ENCODE data around the gene PDCD11. TPM values are rescaled to one million over a fixed set of nuclear protein-coding genes. Genes with fewer than 3 reads are reported as not detected.
"Not testable (repeated sequence)": the region's sequence is repeated elsewhere in the genome, so short reads cannot be mapped to it uniquely, and the experiment has no call there.

PDCD11 gene, protein sequence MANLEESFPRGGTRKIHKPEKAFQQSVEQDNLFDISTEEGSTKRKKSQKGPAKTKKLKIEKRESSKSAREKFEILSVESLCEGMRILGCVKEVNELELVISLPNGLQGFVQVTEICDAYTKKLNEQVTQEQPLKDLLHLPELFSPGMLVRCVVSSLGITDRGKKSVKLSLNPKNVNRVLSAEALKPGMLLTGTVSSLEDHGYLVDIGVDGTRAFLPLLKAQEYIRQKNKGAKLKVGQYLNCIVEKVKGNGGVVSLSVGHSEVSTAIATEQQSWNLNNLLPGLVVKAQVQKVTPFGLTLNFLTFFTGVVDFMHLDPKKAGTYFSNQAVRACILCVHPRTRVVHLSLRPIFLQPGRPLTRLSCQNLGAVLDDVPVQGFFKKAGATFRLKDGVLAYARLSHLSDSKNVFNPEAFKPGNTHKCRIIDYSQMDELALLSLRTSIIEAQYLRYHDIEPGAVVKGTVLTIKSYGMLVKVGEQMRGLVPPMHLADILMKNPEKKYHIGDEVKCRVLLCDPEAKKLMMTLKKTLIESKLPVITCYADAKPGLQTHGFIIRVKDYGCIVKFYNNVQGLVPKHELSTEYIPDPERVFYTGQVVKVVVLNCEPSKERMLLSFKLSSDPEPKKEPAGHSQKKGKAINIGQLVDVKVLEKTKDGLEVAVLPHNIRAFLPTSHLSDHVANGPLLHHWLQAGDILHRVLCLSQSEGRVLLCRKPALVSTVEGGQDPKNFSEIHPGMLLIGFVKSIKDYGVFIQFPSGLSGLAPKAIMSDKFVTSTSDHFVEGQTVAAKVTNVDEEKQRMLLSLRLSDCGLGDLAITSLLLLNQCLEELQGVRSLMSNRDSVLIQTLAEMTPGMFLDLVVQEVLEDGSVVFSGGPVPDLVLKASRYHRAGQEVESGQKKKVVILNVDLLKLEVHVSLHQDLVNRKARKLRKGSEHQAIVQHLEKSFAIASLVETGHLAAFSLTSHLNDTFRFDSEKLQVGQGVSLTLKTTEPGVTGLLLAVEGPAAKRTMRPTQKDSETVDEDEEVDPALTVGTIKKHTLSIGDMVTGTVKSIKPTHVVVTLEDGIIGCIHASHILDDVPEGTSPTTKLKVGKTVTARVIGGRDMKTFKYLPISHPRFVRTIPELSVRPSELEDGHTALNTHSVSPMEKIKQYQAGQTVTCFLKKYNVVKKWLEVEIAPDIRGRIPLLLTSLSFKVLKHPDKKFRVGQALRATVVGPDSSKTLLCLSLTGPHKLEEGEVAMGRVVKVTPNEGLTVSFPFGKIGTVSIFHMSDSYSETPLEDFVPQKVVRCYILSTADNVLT (N-terminal part only)
- 34.7 and 34.9 TPM in 2 replicates for polyA plus RNA-seq (2014; cell fraction: cytosol; rRNA removed)
- 65.9 and 84.2 TPM in 2 replicates for polyA plus RNA-seq (2014; cell fraction: nucleus; rRNA removed)

DNA sequence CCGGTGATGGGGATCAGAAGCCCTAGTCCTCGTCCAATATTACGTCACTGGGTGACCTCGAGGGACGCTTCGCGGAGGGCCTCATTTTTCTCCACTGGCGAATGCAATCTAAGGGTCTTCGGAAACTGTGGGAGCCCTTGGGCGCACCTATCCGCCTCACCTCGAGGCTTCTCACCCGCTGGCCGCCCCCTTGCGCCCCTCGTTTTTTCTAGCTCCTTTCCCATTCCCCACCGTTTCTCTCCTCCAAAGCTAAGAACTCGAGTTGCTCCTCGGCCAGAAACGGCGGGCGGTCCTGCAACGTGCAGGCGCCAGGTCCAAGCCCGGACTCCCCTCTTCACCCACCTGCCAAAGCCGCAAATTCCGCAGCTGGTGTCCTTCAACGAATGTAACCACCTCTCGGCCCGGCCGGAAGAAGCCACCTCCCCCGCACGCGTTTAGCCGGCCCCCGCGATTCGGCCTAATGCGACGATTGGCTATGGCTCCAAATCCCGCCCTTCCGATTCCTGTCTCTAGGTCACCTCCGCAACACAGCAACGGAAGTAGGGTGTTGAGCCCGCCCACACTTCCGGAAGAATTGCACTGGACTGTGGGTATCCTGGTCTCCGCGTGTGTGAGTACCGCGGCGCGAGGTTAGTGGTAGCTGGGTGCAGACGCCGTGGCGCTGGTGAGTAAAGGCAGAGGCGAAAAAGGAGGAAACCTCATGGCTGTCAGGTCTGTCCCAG is at the start of gene PDCD11, which contains the start of gene ATP5MK:
Gene PDCD11, plus strand, starts transcription at position 560 of the 722 bp plus-strand sequence. CDS start 1,801 bp downstream, outside the sequence.
Gene ATP5MK, minus strand, starts transcription at position 409 of the 722 bp plus-strand sequence. CDS start 4,018 bp downstream, outside the sequence.
- peak; percentile 99 for DNase-seq (ENCODE audit: low spot score)

DNA sequence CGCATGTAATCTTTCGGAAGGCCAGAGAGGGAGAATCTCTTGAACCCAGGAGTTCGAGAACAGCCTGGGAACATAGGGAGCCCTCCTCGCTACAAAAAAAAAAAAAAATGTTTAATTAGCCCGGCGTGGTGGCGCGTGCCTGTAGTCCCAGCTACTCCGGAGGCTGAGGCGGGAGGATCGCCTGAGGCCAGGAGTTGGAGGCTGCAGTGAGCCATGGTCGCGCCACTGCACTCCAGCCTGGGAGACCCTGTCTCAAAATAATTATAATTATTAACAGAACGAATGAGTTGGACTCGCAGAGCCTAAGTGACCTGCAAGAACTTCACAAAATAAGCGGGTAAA is 46.3 kb upstream of the PDCD11 start:
- DNase-seq (ENCODE audit: low spot score), result no peak

DNA sequence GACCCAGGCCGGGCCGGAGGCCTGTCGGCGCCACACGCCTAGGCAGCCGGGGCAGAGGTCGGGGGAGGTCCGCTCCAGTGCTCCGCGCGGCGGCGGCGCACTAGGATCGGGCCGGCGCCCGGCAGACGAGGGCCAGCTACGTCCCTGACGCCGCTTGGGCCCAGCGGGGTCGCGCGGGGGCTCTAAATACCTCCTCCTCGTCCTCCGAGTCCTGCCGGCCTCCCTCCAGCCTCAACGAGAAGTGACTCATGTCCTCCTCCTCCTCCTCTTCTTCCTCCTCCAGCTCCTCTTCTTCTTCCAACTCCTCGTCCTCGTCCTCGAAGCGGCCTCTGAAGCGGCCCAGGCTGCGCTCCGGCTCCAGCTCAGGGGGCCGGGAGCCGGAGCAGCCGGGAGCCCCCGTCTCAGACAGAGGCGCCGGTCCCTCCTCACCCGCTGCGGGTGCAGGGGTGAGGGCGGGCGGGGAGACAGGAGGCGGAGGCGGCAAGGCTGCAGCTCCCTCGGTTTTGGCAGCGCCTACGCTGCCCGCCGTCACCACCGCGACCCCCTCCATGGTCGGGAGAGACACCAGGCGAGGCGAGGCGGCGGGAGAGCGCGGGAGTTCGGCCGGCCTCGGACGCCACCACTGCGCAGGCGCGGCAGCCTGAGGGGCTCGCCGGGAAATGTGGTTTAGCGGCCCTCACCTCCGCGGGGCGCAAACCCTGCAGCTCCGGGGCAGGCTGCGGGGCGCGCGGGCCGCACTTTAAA is 45.7 kb upstream of the PDCD11 start, which contains the start of gene PCGF6:
Gene PCGF6, minus strand, starts transcription at position 624 of the 744 bp plus-strand sequence. Its CDS starts 74 bp downstream, at position 550.
- DNase-seq (ENCODE audit: low spot score), result peak; percentile 90

DNA sequence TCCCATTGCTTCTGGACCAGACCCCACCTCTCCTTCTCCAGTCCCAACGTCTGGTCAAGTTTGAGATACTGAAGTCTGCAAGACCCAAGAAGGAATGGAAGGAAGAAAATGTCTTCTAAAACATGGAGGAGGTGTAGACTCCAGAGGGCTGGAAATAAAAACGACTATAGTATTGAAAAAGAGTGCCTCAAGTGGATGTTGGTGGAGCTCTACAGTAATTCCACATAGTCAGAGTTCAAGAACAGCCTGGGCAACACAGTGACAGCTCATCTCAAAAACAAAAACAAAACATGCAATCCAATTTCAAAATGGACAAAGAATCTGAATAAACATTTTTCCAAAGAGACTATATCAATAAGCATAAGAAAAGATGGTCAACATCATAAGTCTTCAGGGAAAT is 43.1 kb upstream of the PDCD11 start:
- no peak for DNase-seq (ENCODE audit: low spot score)

DNA sequence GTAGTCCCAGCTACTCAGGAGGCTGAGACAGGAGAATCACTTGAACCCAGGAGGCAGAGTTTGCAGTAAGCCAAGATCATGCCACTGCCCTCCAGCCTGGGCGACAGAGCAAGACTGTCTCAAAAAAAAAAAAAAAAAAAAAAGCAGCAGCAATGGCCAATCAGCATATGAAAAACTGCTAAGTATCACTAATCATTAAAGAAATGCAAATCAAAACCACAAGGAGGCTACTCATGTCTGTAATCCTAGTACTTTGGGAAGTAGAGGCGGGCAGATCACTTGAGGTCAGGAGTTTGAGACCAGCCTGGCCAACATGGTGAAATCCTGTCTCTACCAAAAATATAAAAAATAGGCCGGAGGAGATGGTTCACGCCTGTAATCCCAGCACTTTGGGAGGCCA is 41.9 kb upstream of the PDCD11 start:
- not testable (repeated sequence) for DNase-seq (ENCODE audit: low spot score)

DNA sequence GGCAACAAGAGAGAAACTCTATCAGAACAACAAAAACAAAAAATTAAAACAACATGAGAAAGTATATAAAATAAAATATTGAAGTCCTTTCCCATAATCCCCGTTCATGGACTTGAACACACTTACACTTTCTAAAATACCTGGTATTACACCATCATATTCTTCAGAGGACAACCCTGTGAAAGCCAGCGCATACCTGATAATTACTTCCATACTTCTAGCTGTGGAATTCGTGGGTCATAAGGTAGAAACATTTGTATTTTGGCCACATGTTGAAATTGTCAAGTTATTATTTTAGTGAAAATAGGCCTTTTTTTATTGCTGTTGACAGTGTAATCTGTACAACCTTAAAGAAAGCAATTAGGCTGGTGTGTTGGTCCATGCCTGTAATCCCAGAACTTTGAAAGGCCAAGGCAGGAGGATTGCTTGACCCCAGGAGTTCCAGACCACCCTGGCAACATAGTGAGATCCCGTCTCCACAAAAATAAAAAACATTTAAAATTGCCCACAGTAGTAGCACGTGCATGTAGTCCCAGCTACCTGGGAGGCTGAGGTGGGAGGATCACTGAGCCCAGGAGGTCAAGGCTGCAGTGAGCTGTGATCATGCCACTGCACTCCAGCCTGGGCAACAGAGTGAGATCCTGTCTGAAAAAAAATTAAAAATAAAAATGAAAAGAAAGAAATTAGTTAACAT is 40.4 kb upstream of the PDCD11 start:
- DNase-seq (ENCODE audit: low spot score), result no peak

DNA sequence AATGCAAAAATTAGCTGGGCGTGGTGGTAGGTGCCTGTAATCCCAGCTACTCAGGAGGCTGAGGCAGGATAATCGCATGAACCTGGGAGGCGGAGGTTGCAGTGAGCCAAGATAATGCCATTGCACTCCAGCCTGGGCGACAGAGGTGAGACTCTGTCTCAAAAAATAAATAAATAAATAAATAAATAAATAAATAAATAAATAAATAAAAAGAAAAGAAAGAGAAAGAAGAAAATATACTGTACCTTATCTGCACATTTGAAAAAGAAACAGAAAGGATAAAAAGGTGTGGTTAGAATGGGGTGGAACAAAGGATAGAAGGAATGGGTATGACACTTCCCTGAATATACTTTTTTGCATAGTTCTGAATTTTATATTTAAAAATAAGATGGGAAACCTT is 36.9 kb upstream of the PDCD11 start:
- DNase-seq (ENCODE audit: low spot score), result not testable (repeated sequence)

DNA sequence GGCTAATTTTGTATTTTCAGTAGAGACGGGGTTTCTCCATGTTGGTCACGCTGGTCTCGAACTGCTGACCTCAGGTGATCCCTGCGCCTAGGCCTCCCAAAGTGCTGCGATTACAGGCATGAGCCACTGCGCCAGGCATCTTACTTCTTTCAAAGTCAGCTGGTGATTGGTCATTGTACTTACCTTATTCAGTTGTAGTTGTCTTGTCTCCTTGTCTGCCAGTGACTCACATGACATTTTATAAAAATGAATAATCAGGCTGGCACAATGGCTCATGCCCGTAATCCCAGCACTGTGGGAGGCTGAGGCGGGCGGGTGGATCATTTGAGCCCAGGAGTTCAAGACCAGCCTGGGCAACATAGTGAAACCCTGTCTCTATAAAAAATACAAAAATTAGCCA is 35.6 kb upstream of the PDCD11 start:
- DNase-seq (ENCODE audit: low spot score), result not testable (repeated sequence)

DNA sequence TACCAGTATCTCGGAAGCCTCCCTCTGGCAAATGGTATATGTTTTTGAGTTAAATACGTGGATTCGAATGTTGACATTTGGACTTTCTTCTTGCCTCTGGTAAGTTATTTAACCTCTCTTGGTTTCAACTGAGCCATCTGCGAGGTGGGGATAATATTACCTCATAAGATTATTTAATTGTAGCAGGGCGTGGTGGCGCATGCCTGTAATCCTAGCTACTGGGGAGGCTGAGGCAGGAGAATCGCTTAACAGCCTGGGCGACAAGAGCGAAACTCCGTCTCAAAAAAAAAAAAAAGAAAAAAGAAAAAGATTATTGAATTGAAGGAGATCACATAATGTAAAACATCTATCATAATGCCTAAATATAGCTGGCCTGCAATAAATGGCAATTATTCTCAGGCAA is 29.0 kb upstream of the PDCD11 start:
- no peak for DNase-seq (ENCODE audit: low spot score)

DNA sequence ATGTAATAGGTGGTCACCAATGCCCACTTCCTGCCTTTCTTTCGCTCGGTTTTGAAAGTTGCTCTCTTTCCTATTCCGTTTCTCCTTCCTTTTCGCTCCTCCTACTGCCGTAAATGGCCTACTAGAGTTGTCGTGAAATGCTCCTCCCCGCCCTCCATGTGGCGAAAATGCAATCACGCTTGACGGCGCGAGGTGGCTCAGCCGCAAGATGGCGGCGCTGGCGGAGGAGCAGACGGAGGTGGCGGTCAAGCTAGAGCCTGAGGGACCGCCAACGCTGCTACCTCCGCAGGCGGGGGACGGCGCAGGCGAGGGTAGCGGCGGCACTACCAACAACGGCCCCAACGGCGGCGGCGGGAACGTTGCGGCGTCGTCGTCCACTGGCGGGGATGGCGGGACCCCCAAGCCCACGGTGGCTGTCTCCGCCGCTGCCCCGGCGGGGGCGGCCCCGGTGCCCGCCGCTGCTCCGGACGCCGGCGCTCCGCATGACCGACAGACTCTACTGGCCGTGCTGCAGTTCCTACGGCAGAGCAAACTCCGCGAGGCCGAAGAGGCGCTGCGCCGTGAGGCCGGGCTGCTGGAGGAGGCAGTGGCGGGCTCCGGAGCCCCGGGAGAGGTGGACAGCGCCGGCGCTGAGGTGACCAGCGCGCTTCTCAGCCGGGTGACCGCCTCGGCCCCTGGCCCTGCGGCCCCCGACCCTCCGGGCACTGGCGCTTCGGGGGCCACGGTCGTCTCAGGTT is 28.5 kb upstream of the PDCD11 start, which contains the start of gene TAF5:
Gene TAF5, plus strand, starts transcription at position 195 of the 737 bp plus-strand sequence. Its CDS starts 14 bp downstream, at position 209.
- peak; percentile 96 for DNase-seq (ENCODE audit: low spot score)

DNA sequence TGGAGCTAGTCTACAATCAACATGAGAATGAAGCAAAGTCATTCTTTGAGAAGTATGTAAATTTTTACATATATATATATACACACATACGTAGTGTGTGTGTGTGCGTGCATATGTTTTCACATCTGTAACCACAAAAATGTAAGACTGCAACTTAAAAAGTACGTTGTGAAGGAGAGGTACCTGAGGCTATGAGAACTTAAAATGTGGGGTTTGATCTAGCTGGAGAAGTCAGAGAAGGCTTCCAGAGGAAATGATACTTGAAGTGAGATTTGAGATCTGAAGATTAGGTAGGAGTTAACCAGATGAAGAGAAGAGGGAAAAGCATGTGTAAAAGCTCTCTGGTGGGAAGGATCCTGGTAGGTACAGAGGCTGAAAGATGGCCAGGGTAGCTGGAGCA is 22.9 kb upstream of the PDCD11 start:
- DNase-seq (ENCODE audit: low spot score), result no peak

DNA sequence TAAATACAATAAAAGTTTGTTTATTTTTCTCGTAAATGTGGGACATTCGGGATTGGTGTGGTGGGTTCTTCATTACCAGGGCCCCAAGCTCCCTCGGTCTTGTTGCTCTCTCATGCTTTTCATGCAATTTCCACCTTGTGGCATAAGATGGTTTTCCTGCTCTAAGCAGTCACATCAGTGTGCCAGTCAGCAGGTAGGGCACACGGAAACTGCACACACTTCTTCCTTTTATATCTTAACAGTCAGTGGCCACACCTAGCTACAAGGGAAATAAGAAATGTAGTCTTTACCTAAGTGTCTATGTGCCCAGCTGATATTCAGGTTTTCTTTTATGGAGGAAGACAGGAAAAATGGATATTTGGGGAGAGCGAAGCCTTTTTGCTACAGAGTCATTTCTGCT is 22.2 kb upstream of the PDCD11 start:
- DNase-seq (ENCODE audit: low spot score), result no peak

DNA sequence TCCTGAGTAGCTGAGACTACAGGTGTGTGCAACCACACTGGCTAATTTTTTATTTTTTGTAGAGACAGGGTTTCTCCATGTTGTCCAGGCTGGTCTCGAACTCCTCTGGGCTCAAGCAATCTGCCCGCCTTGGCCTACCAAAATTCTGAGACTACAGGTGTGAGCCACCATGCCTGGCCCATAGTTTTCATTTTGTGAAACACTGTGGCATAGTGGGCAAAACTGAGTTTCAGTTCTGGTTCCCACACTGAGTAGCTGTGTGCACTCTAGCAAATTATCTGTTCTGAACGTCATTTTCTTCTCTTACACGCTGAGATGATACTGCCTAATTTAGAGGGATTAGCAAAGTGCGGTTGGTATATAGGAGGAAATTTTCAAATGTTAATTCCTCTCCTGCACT is 13.7 kb upstream of the PDCD11 start:
- DNase-seq (ENCODE audit: low spot score), result no peak

DNA sequence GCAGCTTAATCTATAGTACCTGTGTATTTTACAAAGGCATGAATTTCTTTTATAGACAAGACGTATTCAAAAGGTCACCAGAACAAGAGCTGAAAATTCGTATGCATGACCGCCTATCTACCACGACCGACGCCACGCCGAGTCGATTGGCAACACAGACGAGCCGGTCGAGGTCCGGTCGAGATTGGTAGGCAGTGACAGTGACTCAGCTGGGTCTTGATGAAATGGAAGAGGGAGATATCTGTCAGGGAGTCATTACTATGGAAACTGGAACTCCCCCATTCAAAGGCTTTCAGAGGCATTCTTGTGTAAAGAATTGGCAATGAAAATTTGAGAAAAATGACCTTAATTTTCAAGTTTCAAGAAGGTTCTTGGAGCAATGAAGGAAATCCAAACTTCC is 2.2 kb upstream of the PDCD11 start:
- DNase-seq (ENCODE audit: low spot score), result no peak

DNA sequence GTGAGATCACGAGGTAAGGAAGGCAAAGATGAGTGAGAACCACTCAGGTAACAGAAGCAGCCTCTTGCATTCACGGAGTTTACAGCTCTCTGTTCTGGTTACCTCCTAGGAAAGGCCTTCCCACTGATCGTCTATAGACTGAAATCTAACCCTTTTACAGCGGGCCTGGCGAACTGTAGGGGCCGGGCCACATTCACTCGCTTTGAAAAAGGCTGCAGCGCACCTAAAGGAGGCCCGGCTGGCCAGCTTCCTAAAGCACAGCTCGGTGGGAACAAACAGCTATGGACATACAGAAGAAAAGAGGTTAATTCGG is 716 bp upstream of the PDCD11 start:
- DNase-seq (ENCODE audit: low spot score), result no peak

DNA sequence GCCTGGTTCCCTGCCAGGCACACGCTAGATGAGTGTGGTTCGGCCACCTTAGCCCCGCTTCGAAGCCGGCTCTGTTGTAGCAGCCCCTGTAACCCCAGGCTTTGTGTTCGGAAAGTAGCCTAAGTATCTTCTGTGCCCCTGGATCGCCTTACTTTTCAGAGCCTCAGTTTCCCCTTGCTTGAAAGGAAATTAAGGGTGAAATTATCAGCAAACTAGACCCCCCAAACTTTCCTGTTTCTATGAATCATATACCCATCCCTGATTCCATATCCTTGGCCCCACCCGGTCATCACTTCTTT is 312 bp downstream of the PDCD11 start:
- no peak for DNase-seq (ENCODE audit: low spot score)

DNA sequence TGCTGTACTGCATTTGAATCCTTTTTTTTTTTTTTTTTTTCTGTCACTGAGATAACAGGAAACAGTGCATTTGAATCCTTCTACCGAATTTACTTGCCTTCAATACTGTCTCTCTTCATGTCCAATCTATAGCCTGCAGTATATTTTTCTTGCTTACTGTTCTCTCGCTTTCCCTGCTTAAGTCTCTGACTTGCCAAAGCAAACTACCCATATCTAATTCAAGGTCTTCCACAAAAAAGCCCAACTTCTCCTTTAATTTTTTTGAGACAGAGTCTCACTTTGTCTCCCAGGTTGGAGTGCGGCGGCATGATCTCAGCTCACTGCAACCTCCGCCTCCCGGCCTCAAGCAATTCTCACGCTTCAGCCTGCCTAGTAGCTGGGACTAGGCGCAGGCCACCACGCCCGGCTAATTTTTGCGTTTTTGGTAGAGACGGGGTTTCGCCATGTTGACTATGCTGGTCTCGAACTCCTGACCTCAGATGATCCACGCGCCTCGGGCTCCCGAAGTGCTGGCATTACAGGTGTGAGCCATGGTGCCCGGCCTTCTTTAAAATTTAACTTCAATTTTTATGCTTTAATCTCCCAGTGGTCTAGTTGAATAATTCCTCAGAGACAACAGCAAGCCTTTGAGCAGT is 882 bp downstream of the PDCD11 start:
- no peak for DNase-seq (ENCODE audit: low spot score)

DNA sequence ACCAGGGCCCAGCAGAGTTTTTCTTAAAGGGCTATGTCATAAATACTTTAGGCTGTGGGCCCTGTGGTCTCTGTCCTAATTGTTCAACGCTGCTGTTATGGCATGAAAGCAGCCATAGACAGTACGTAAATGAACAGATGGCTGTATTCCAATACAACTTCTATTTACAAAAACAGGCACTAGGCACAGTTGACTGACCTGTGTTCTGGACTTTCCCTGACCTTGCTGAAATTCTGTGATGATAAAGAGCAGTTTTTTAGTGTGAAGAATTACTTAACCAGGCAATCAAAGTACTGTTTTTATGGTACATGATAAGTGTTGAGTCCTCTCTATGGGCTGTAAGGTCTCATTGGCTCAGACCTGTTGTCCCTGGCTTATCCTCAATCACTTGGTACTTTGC is 17.1 kb downstream of the PDCD11 start:
- DNase-seq (ENCODE audit: low spot score), result no peak

All from SK-N-DZ (cell line).